22Rv1 (cell line): ENCODE measurements around the gene SATB1.

Experiments
- CTCF ChIP-seq: fragments of 450-650 bp; IDR thresholded peaks from 2 replicates; pipeline ENCODE4 v1.5.1; 2017; ENCODE audit warnings: mild to moderate bottlenecking
- ZFX ChIP-seq: fragments of 450-650 bp; IDR thresholded peaks from 2 replicates; pipeline ENCODE4 v1.6.1; 2017; ENCODE audit warnings: antibody characterized with exemption, borderline replicate concordance

GRCh38 chr3:18370672-18371071 is 54.5 kb downstream of the SATB1 start:
- no peak for TF ChIP-seq CTCF
- no peak for TF ChIP-seq ZFX
